ENCODE measurements around the gene RAPH1.
"Not testable (repeated sequence)": the region's sequence is repeated elsewhere in the genome, so short reads cannot be mapped to it uniquely, and the experiment has no call there.

RAPH1 gene

GRCh38 chr2:203418271-203418670, 116.8 kb downstream of the RAPH1 start:
- no peak for DNase-seq

GRCh38 chr2:203413796-203414195, 121.3 kb downstream of the RAPH1 start:
- no peak for DNase-seq

- no peak for DNase-seq
Measured at GRCh38 chr2:203412546-203413331, 122.4 kb downstream of the RAPH1 start.

- DNase-seq: no peak
Measured at GRCh38 chr2:203407496-203407895, 127.6 kb downstream of the RAPH1 start.

- no peak for DNase-seq
Measured at GRCh38 chr2:203404996-203405395, 130.1 kb downstream of the RAPH1 start.

GRCh38 chr2:203400805-203401585, 134.1 kb downstream of the RAPH1 start:
- DNase-seq: no peak

GRCh38 chr2:203399031-203399430, 136.1 kb downstream of the RAPH1 start:
- DNase-seq: no peak

- no peak for DNase-seq
Measured at GRCh38 chr2:203396667-203397066, 138.4 kb downstream of the RAPH1 start.

GRCh38 chr2:203395858-203396257, 139.2 kb downstream of the RAPH1 start:
- no peak for DNase-seq

- no peak for DNase-seq
Measured at GRCh38 chr2:203394519-203395227, 140.4 kb downstream of the RAPH1 start.

- not testable (repeated sequence) for DNase-seq
Measured at GRCh38 chr2:203388153-203388552, 146.9 kb downstream of the RAPH1 start.

GRCh38 chr2:203383038-203383437, 152.1 kb downstream of the RAPH1 start:
- DNase-seq: no peak

- DNase-seq: no peak
Measured at GRCh38 chr2:203379156-203379555, 155.9 kb downstream of the RAPH1 start.

GRCh38 chr2:203376173-203376572, 158.9 kb downstream of the RAPH1 start:
- no peak for DNase-seq

- not testable (repeated sequence) for DNase-seq
Measured at GRCh38 chr2:203372706-203373105, 162.4 kb downstream of the RAPH1 start.

GRCh38 chr2:203366639-203367466, 168.2 kb downstream of the RAPH1 start:
- DNase-seq: no peak

- DNase-seq: no peak
Measured at GRCh38 chr2:203361922-203362321, 173.2 kb downstream of the RAPH1 start.

GRCh38 chr2:203361495-203361894, 173.6 kb downstream of the RAPH1 start:
- no peak for DNase-seq

- DNase-seq: peak; percentile 8 to 34
Measured at GRCh38 chr2:203360833-203361430, 174.2 kb downstream of the RAPH1 start.

- no peak for DNase-seq
Measured at GRCh38 chr2:203359450-203359849, 175.7 kb downstream of the RAPH1 start.

- no peak for DNase-seq
Measured at GRCh38 chr2:203354966-203355365, 180.1 kb downstream of the RAPH1 start.

GRCh38 chr2:203352604-203353255, 182.4 kb downstream of the RAPH1 start:
- DNase-seq: peak; percentile 11 to 46

Data from NCI-H2081 (cell line).